SK-N-SH (cell line): ENCODE data around the gene IL13.

Experiments used
- CTCF ChIP-seq: fragments of 200-600 bp; sonication (generic); IDR thresholded peaks from 2 replicates; pipeline ENCODE4 v1.6.1; 2017; ENCODE audit warnings: antibody characterized with exemption, mild to moderate bottlenecking, moderate library complexity
- JUND ChIP-seq: IDR thresholded peaks from 2 replicates; pipeline ENCODE4 v1.4.0; 2012
- MAX ChIP-seq: IDR thresholded peaks from 2 replicates; pipeline ENCODE4 v1.4.0; 2012; ENCODE audit warnings: low read depth
- NFIC ChIP-seq: IDR thresholded peaks from 2 replicates; pipeline ENCODE4 v1.4.0; 2012; ENCODE audit warnings: borderline replicate concordance
- POLR2AphosphoS5 ChIP-seq: IDR thresholded peaks from 2 replicates; pipeline ENCODE4 v1.6.1; 2012; ENCODE audit warnings: low read depth, low read length
- REST ChIP-seq: IDR thresholded peaks from 2 replicates; pipeline ENCODE4 v1.6.1; 2012; ENCODE audit warnings: mild to moderate bottlenecking, low read depth, low read length, moderate library complexity
- SIN3A ChIP-seq: IDR thresholded peaks from 2 replicates; pipeline ENCODE4 v1.6.1; 2012; ENCODE audit warnings: low read depth, mild to moderate bottlenecking, low read length, moderate library complexity, borderline replicate concordance
- TEAD4 ChIP-seq: IDR thresholded peaks from 2 replicates; pipeline ENCODE4 v1.4.0; 2012; ENCODE audit warnings: mild to moderate bottlenecking, borderline replicate concordance; ENCODE audit not compliant: insufficient read depth
- USF2 ChIP-seq: fragments of 150-350 bp; IDR thresholded peaks from 2 replicates; pipeline ENCODE4 v1.6.1; 2017; ENCODE audit warnings: antibody characterized with exemption, low read length, low read depth, borderline replicate concordance
- TF ChIP-seq, protein P1 (sequence below): IDR thresholded peaks from 2 replicates; pipeline ENCODE4 v1.4.0; 2012; ENCODE audit warnings: low read depth, borderline replicate concordance

DNA sequence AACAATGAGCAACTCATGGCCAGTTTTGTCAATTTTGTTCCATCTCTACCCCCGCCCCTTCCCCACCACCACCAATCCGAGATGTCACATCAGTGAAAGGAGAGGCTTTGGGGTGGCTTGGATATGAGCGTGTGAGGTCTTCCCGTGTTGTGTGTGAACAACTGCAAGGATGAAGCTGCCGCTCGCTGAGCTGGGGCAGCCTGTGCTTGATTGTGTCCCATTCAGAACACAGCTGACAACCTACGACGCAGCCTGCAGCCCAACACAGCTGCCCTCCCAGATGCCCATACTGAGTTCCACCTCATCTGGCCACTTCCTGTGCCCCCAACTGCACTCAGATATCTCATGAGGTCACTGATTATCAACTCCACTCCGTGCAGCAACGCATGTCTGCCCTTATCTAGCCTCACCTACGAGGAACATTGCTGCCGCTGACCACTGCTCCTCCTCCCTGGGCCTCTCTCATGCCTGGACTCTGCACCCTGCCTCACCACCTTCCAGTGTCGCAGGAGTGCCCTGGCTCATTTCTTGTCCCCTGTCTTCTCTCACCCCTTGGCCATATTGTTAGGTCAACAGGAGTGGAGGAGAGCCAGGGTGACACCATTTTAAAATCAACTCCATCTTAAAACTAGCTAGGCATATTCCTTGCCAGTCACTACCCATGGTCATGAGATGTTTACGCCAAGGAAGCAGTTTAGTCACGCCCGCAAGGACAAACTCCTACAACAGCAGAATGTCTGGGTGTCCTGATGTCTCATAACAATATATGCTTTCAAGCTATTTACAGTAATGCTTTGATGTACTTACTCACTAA, 8.5 kb downstream of the IL13 start:
- no peak for TF ChIP-seq CTCF
- no peak for TF ChIP-seq REST
- TF ChIP-seq NFIC, result no peak
- TF ChIP-seq, protein P1, sequence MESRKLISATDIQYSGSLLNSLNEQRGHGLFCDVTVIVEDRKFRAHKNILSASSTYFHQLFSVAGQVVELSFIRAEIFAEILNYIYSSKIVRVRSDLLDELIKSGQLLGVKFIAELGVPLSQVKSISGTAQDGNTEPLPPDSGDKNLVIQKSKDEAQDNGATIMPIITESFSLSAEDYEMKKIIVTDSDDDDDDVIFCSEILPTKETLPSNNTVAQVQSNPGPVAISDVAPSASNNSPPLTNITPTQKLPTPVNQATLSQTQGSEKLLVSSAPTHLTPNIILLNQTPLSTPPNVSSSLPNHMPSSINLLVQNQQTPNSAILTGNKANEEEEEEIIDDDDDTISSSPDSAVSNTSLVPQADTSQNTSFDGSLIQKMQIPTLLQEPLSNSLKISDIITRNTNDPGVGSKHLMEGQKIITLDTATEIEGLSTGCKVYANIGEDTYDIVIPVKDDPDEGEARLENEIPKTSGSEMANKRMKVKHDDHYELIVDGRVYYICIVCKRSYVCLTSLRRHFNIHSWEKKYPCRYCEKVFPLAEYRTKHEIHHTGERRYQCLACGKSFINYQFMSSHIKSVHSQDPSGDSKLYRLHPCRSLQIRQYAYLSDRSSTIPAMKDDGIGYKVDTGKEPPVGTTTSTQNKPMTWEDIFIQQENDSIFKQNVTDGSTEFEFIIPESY, result no peak
- TF ChIP-seq USF2, result no peak
- no peak for TF ChIP-seq POLR2AphosphoS5
- no peak for TF ChIP-seq MAX
- no peak for TF ChIP-seq TEAD4
- TF ChIP-seq SIN3A, result no peak
- TF ChIP-seq JUND, result no peak
